ENCODE results near the gene CERT1. TPM values are rescaled to one million over a fixed set of nuclear protein-coding genes. Genes with fewer than 3 reads are reported as not detected.

The CERT1 gene
- polyA plus RNA-seq, 3 donors = 16.6 to 50.5 (median 45.9) TPM

GRCh38 chr5:75341934-75342333, 169.5 kb downstream of the CERT1 start:
- H3K36me3 Mint-ChIP-seq = peaks cover 31 to 45% of the 10 kb centered on the region in 2 donors
- H3K9me3 Mint-ChIP-seq = no peaks in the 10 kb centered on the region
- no peak overlapping the region for H3K4me3 Mint-ChIP-seq
- no peak for DNase-seq
- no peak overlapping the region for H2AFZ ChIP-seq (ENCODE audit: insufficient read depth, low read depth, low read length, poor library complexity, severe bottlenecking)
- peaks cover 34 to 45% of the 10 kb centered on the region in 2 donors for H3K36me3 ChIP-seq (replicated peaks in 1 of 2; ENCODE audit: control insufficient read depth in 1 of 2, insufficient read depth in 2 of 2, low read length in 2 of 2)
- no peaks in the 10 kb centered on the region for H3K9me3 ChIP-seq (replicated peaks in 1 of 2; ENCODE audit: control insufficient read depth in 1 of 2, insufficient read depth in 1 of 2, low read length in 2 of 2)
- TF ChIP-seq CTCF (IDR thresholded peaks at IDR 0.05) = no peak
- H3K79me2 ChIP-seq (ENCODE audit: insufficient read depth, low read length) = peaks cover 68% of the 10 kb centered on the region
- H3K4me3 ChIP-seq (replicated peaks in 1 of 3; ENCODE audit: low read depth in 2 of 3, low read length in 3 of 3) = no peak overlapping the region
- H3K4me1 Mint-ChIP-seq = peaks cover 33% of the 10 kb centered on the region
- no peaks in the 10 kb centered on the region for H3K27me3 ChIP-seq (ENCODE audit: control insufficient read depth in 2 of 2, insufficient read depth in 2 of 2, low read length in 2 of 2)
- intact Hi-C loops (cut with micrococcal nuclease) = no loop called here
- no peak overlapping the region for H3K4me2 ChIP-seq (replicated peaks; ENCODE audit: extremely low read depth, low read length, poor library complexity, severe bottlenecking)
- H3K27me3 Mint-ChIP-seq (ENCODE audit: low read depth in 3 of 3) = no peaks in the 10 kb centered on the region
- H3K4me1 ChIP-seq (ENCODE audit: control insufficient read depth in 1 of 2, insufficient read depth in 2 of 2, low read length in 2 of 2) = peaks cover 16 to 23% of the 10 kb centered on the region in 2 donors
- H3K27ac Mint-ChIP-seq = no peak overlapping the region
- no peak overlapping the region for H3K27ac ChIP-seq (ENCODE audit: low read depth in 1 of 2, low read length in 2 of 2)
- no CpG with 5 or more reads among the region's 1 CpG for WGBS (ENCODE audit: insufficient coverage)
- peaks cover 59% of the 10 kb centered on the region for H4K20me1 ChIP-seq (ENCODE audit: insufficient read depth, low read length)
- no peak overlapping the region for H3K9ac ChIP-seq (ENCODE audit: insufficient read depth, low read length, poor library complexity, severe bottlenecking)

GRCh38 chr5:75340714-75341478, 170.5 kb downstream of the CERT1 start:
- intact Hi-C loops (cut with micrococcal nuclease) = no loop called here
- H3K79me2 ChIP-seq (ENCODE audit: insufficient read depth, low read length) = peaks cover 68% of the 10 kb centered on the region
- no peak overlapping the region for H3K27ac Mint-ChIP-seq
- no peaks in the 10 kb centered on the region for H3K27me3 Mint-ChIP-seq (ENCODE audit: low read depth in 3 of 3)
- no peak for DNase-seq
- H2AFZ ChIP-seq (ENCODE audit: insufficient read depth, low read depth, low read length, poor library complexity, severe bottlenecking) = no peak overlapping the region
- H3K36me3 ChIP-seq (replicated peaks in 1 of 2; ENCODE audit: control insufficient read depth in 1 of 2, insufficient read depth in 2 of 2, low read length in 2 of 2) = peaks cover 27 to 35% of the 10 kb centered on the region in 2 donors
- no peaks in the 10 kb centered on the region for H3K9me3 ChIP-seq (replicated peaks in 1 of 2; ENCODE audit: control insufficient read depth in 1 of 2, insufficient read depth in 1 of 2, low read length in 2 of 2)
- no peaks in the 10 kb centered on the region for H3K27me3 ChIP-seq (ENCODE audit: control insufficient read depth in 2 of 2, insufficient read depth in 2 of 2, low read length in 2 of 2)
- no peak for TF ChIP-seq CTCF (IDR thresholded peaks at IDR 0.05)
- H3K4me1 ChIP-seq (ENCODE audit: control insufficient read depth in 1 of 2, insufficient read depth in 2 of 2, low read length in 2 of 2) = peaks cover 22 to 31% of the 10 kb centered on the region in 2 donors
- H3K36me3 Mint-ChIP-seq = peaks cover 24 to 36% of the 10 kb centered on the region in 2 donors
- no peak overlapping the region for H3K27ac ChIP-seq (ENCODE audit: low read depth in 1 of 2, low read length in 2 of 2)
- H3K4me1 Mint-ChIP-seq = peaks cover 33% of the 10 kb centered on the region
- H3K9ac ChIP-seq (ENCODE audit: insufficient read depth, low read length, poor library complexity, severe bottlenecking) = no peak overlapping the region
- no peak overlapping the region for H3K4me2 ChIP-seq (replicated peaks; ENCODE audit: extremely low read depth, low read length, poor library complexity, severe bottlenecking)
- H3K9me3 Mint-ChIP-seq = no peaks in the 10 kb centered on the region
- H3K4me3 Mint-ChIP-seq = no peak overlapping the region
- WGBS (ENCODE audit: insufficient coverage) = no CpG with 5 or more reads among the region's 3 CpGs
- peaks cover 59% of the 10 kb centered on the region for H4K20me1 ChIP-seq (ENCODE audit: insufficient read depth, low read length)
- H3K4me3 ChIP-seq (replicated peaks in 1 of 3; ENCODE audit: low read depth in 2 of 3, low read length in 3 of 3) = no peak overlapping the region
